Large intestine (tissue), 3 donors: Measurements from ENCODE around the gene ADD3. TPM values are rescaled to one million over a fixed set of nuclear protein-coding genes. Genes with fewer than 3 reads are reported as not detected.

Source experiments
- DNase-seq, 2 donors: peaks; one replicate each; pipeline versions ENCODE4 v3.0.0 to v3.0.0-alpha.2; 2013
- H3K27ac ChIP-seq: one replicate; pipeline ENCODE4 v1.5.1; 2013; ENCODE audit warnings: low read length
- H3K27me3 ChIP-seq: 2 replicates; pipeline ENCODE4 v1.6.1; 2013; ENCODE audit warnings: low read length; ENCODE audit not compliant: control insufficient read depth, insufficient read depth
- H3K36me3 ChIP-seq: 2 replicates; pipeline ENCODE4 v1.6.1; 2013; ENCODE audit warnings: low read length; ENCODE audit not compliant: control insufficient read depth, insufficient read depth
- H3K4me1 ChIP-seq: one replicate; pipeline ENCODE4 v1.6.1; 2013; ENCODE audit warnings: low read length; ENCODE audit not compliant: control insufficient read depth, insufficient read depth
- H3K4me3 ChIP-seq: one replicate; pipeline ENCODE4 v1.5.1; 2013; ENCODE audit warnings: low read length
- H3K9me3 ChIP-seq: one replicate; pipeline ENCODE4 v1.6.1; 2013; ENCODE audit warnings: mild to moderate bottlenecking, low read depth, low read length, moderate library complexity; ENCODE audit not compliant: control insufficient read depth
- whole genome bisulfite sequencing: methylation state at CpG from one replicate; pipeline ENCODE4 v1.1.5; 2013; ENCODE audit warnings: low lambda C conversion rate; ENCODE audit not compliant: insufficient coverage; 5-methylcytosine and 5-hydroxymethylcytosine counted together
- polyA plus RNA-seq: library from polyadenylated mRNA; unstranded; fragments of 120-200 nt; gene quantifications from one replicate; pipeline ENCODE4 v1.2.1, GENCODE V29; 2013

ADD3 gene
- polyA plus RNA-seq, 1 donor: 418 TPM

DNA sequence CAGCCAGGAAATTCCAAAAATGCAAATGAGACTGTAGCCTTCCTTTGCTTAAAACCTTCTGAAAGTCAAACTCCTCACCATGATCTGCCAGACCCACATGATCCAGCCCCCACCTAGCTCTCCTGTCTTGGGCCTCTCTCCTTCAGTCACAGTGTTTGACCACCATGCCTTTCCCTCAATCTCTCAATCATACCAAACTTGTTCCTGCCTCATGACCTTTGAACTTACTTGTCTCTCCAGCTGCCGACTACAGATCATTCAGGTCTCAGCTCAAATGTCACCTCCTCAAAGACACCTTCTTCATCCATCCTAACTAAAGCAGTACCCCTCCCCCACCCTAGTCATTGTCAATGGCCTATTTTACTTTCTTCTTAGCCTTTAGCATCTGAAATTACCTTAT is 9.3 kb upstream of the ADD3 start:
- peak in 1 of 2 donors; percentile 43 for DNase-seq
- Histone ChIP-seq H3K27me3 (no peaks in the 10 kb centered on the region), H3K4me3 (peak overlapping the region; percentile 43), H3K4me1 (peaks cover 55% of the 10 kb centered on the region), H3K36me3 (no peaks in the 10 kb centered on the region), H3K27ac (peak overlapping the region; percentile 99), H3K9me3 (peaks cover 3% of the 10 kb centered on the region)
- no CpG with 5 or more reads among the region's 1 CpG for WGBS

DNA sequence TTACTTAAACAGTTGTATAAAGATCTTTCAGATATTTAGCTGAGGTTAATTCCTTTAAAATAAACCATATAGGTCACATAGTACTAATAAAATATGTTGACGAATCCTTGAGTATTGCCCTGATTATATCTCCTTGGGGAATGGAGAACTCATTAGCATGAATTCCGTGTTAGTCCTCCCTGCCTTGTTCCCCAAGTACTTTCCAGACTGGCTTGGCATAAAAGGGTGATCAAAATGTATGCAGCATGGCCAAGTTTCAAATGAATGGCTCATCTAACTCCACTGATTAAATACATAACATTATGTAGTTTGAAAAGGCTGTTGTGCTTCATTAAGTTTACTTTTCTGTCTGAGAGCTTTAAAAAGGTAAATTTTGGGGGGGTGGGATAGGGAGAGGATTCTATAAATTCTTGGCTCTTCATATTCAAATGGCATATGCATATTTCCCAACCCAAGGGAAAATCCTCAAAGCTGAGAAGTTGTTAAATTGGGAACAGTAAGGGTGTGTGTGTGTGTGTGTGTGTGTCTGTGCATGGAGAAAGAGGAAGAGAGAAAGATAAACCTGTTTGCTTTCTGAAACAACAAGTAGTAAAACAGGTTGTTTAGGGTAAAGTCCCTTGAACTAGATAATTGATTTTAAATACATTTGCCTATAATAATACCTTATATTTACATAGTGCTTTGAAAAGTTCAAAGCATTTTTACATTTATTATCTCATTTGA is 4.8 kb upstream of the ADD3 start:
- peak in 1 of 2 donors; percentile 85 for DNase-seq
- no peaks in the 10 kb centered on the region for H3K27me3 ChIP-seq
- H3K9me3 ChIP-seq: no peaks in the 10 kb centered on the region
- WGBS: no CpG with 5 or more reads among the region's 2 CpGs
- peaks cover 36% of the 10 kb centered on the region for H3K4me1 ChIP-seq
- no peak overlapping the region for H3K4me3 ChIP-seq
- peak overlapping the region; percentile 79 for H3K27ac ChIP-seq
- H3K36me3 ChIP-seq: no peaks in the 10 kb centered on the region

DNA sequence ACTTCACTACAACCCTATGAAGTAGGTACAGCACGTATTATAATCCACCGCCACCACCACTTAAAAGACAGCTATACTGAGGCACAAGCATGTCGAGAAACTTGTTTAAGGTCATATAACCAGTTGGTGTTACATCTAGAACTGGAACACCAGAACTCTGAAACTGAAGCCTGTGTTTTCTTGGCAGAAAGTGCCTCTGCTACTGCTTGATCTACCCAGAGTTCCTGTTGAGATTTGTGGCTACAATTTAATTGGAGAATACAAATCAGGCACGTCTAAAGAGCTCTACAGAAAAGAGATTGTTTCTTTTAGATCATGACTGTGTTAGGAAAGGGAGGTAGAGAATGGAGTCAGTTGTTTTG is 4.3 kb upstream of the ADD3 start:
- Histone ChIP-seq H3K27me3 (no peaks in the 10 kb centered on the region), H3K27ac (peak overlapping the region; percentile 79), H3K36me3 (no peaks in the 10 kb centered on the region), H3K4me3 (no peak overlapping the region), H3K4me1 (peaks cover 31% of the 10 kb centered on the region), H3K9me3 (no peaks in the 10 kb centered on the region)
- no peak for DNase-seq
- WGBS: 0% methylated on average over 1 of the region's 4 CpGs

DNA sequence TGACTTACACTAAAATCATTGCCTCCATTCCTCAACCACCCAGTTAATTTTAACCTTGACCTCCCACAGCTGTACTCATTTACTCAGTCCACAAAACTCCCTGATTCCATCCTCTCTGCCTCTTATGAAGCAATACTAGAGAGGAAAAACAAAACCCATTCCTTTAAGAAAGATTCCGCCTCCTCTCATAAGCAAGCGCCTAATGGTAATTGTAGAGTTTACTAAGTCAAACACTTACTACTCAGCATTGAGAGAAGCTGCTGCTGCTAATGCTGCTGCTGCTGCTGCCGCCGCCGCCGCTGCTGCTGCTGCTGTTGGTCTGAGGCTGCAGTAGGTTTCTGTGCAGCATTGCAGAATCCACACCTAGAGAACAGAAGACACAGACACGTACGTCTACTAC is 2.1 kb upstream of the ADD3 start:
- no CpG with 5 or more reads among the region's 8 CpGs for WGBS
- H3K4me3 ChIP-seq: peak overlapping the region; percentile 84
- peaks cover 20% of the 10 kb centered on the region for H3K4me1 ChIP-seq
- no peaks in the 10 kb centered on the region for H3K27me3 ChIP-seq
- H3K9me3 ChIP-seq: no peaks in the 10 kb centered on the region
- no peaks in the 10 kb centered on the region for H3K36me3 ChIP-seq
- peak in 1 of 2 donors; percentile 82 for DNase-seq
- peak overlapping the region; percentile 99 for H3K27ac ChIP-seq

DNA sequence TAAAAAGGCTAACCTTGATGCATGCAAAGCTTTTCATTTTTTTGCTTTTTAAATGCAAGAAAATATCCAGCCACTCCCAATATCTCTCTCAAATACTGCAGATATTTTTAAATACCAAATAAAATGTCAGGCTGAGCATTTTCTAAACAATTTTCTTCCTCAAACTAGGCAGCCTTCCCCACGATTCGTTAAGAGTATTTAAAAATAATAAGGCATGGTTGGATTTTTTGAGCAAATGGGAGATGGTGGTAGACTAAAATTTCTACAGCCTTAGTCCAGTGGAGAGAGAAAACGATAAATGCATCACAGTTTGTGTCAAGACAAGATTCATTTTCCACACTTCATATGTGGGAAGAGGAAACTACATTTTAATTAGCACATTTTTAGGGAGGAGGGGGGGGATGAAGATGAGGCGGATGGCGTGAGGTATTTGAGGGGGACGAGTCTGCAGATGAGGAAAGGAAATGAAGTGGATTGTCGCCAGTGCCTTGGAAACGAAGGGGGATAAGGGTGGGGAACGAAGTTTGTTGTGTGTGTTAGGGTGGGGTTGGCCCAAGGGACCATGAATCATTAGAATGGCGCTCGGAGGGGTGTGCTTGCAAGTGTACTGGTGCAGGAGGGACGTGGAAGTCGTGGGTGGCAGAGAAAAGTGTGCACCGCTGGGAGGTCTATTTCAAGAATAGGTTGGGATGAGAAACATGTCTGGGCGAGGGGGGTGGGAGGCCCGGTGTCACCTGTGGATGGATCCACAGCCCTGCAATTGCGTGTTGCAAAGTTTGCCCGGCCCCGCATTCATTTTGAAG is 1.2 kb upstream of the ADD3 start:
- peak overlapping the region; percentile 99 for H3K27ac ChIP-seq
- peaks cover 16% of the 10 kb centered on the region for H3K4me1 ChIP-seq
- no peaks in the 10 kb centered on the region for H3K9me3 ChIP-seq
- DNase-seq: peak in 1 of 2 donors; percentile 77
- 0% methylated on average over 2 of the region's 19 CpGs for WGBS
- H3K36me3 ChIP-seq: no peaks in the 10 kb centered on the region
- no peaks in the 10 kb centered on the region for H3K27me3 ChIP-seq
- peak overlapping the region; percentile 84 for H3K4me3 ChIP-seq

DNA sequence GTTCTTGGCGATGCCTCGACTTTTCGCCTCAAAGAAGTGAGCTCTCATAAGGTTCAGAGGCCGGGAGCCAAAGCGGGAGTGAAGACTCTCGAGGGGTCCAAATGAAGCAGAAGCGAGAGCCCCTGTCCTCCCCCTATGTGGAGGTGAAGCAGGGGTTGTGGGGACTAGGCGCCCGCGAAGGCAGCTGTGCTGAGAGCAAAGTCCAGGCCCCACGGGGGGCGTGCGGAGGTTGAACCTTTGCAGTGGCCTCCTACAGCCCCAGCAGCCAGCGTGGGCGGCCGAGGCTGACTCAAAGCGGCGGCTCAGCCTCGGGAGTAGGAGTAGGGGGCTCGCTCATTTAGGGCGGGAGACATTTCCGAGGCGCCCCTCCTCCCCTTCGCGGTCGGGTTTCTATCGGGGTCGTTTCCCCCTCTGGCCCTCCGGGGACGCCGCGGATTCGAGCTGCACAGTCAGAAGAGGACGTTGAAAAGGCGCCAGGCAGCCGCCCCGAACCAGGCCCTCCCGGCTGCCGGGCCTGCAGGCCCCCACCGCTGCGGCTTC is 553 bp upstream of the ADD3 start:
- Histone ChIP-seq H3K4me1 (peaks cover 21% of the 10 kb centered on the region), H3K36me3 (no peaks in the 10 kb centered on the region), H3K27ac (peak overlapping the region; percentile 99), H3K9me3 (no peaks in the 10 kb centered on the region), H3K4me3 (peak overlapping the region; percentile 84), H3K27me3 (no peaks in the 10 kb centered on the region)
- peak; percentile 83 to 88 for DNase-seq
- no CpG with 5 or more reads among the region's 41 CpGs for WGBS

DNA sequence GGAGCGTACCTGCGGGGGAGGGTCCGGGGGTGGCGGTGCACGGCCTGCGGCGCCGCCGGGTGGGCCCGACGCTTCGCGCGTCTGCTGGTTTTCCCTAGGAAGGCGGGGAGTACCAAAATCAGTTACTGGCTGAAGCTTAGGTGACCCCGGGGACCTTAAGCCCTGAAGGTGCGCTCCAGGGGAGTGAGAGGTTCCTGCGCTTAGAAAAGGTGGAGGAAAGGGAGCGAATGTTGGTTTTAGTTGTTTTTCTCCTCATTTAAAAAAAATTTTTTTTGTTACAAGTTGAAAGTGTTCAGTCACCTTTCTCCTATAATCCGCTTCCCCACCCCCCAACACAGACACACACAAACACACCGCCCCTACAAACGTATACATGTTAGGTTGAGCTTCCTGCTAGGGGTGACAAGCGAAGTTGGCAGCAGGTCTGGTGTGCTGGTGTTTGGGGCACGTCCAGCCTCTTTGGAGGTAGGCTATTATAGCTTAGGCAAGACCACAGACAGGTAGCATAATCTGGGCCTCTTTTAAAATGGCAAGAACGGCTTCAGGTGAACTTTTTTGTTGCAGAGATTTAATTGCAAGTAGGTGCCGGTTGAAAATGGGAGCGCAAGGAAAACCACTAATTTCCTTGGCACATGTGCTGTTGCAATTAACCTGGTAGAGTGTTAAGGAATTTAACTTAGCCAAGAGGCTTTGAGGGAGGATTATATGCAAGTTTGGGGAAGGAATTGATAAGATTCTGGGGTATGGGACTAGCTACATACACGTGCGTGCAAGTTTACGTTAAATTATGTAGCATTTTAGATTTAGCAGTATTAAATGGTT is 945 bp downstream of the ADD3 start:
- H3K27ac ChIP-seq: peak overlapping the region; percentile 92
- WGBS: 20% methylated on average over 1 of the region's 30 CpGs
- peak in 1 of 2 donors; percentile 63 for DNase-seq
- H3K4me3 ChIP-seq: peak overlapping the region; percentile 89
- no peaks in the 10 kb centered on the region for H3K36me3 ChIP-seq
- H3K27me3 ChIP-seq: no peaks in the 10 kb centered on the region
- no peaks in the 10 kb centered on the region for H3K9me3 ChIP-seq
- H3K4me1 ChIP-seq: peaks cover 24% of the 10 kb centered on the region

DNA sequence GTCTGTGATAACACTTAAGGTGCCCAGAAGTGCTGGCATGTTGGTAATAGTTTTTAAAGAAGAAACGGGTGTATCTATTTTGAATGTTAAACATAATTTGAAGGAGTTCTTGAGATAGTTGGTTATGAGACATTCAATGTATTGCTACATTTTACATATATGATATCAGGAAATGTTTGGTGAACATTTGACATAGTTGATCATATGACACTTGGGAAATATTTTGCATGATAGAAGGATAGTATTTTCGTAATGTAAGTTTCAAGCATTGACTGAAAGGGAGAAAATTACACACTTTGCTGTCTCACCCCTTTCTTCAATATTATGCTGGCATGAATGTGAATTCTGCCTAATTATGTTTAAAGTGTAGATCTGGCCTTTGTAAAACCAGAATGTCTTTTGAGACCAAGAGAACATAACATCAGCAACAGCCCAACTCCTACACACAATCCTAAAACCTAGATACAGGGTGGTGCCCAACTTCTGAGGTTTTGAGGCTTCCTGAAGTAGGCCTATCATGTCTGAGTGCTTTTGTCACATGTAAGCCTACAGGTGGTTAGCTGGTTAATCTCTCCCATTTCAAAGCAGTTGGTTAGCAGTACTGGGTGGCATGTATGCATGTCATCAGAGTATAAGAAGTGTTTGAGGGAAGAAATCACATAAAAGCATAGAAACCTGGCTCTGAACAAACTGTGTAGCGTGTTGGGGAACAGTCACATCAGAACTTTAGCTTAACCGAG is 2.1 kb downstream of the ADD3 start:
- no peaks in the 10 kb centered on the region for H3K9me3 ChIP-seq
- H3K4me1 ChIP-seq: peaks cover 30% of the 10 kb centered on the region
- no peaks in the 10 kb centered on the region for H3K27me3 ChIP-seq
- peak overlapping the region; percentile 89 for H3K4me3 ChIP-seq
- peak overlapping the region; percentile 92 for H3K27ac ChIP-seq
- peak in 1 of 2 donors; percentile 59 for DNase-seq
- H3K36me3 ChIP-seq: no peaks in the 10 kb centered on the region
- 17% methylated on average over 1 of the region's 4 CpGs for WGBS

DNA sequence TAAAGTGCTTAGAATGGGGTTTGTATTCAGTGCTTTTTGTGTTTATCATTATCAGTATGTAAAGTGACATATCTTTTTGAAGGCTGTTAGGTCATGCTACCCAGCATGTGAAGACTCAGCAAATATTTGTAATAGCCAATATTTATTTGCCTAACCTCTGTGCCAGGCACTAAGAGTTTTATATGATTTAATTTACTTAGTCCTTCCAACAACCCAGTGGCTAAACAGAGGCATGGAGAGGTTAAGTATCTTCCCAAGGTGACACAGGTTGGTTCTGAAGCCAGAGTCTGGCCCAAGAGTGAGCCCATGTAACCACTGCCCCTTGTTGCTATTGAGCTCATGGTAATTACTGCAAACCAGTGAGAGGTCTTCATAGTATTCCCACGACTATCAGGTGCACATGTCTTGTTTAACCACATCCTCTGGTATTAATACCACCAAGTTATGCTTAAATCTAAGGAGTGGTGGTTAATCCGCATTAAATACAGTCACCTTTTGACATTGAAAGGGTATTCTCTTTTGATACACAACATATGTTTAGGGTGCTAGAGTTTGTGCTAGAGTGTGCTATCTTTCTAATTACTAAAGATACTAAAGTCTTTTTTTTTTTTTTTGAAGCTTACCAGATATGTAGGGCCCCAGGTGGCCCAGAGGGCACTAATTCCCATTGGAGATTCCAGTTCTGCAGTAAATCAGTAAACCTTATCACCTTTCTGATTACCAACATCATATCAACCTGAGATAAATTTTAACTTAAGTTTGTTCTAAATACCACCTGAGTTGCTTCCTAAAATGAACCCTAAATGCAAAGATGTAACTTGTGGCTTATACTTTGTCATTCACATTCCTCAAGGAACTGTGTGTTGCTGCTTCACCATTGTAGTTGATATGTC is 2.9 kb downstream of the ADD3 start:
- Histone ChIP-seq H3K36me3 (no peaks in the 10 kb centered on the region), H3K27me3 (no peaks in the 10 kb centered on the region), H3K4me1 (peaks cover 30% of the 10 kb centered on the region), H3K9me3 (no peaks in the 10 kb centered on the region), H3K4me3 (peak overlapping the region; percentile 89), H3K27ac (peak overlapping the region; percentile 92)
- peak in 1 of 2 donors; percentile 60 for DNase-seq
- no CpG with 5 or more reads among the region's 2 CpGs for WGBS
